Stomach (tissue), 9 donors: ENCODE data around the gene NFIL3. TPM values are rescaled to one million over a fixed set of nuclear protein-coding genes. Genes with fewer than 3 reads are reported as not detected.
A peak's percentile ranks its signal among the peaks of the same experiment; 100 is the strongest.

Experiments
- DNase-seq, 2 donors: peaks; one replicate each; pipeline versions ENCODE4 v3.0.0 to v3.0.0-alpha.2; 2013 to 2019
- H3K27ac ChIP-seq, 5 donors: fragments of 200-600 bp in 4 of 5; sonication (generic) in 4 of 5; one replicate each; pipeline ENCODE4 v1.5.1; 2013 to 2019; ENCODE audit warnings: mild to moderate bottlenecking in 1 of 5, moderate library complexity in 1 of 5
- H3K27me3 ChIP-seq, 3 donors: fragments of 200-600 bp; sonication (generic); one replicate each; pipeline ENCODE4 v1.5.1; 2017 to 2019; ENCODE audit warnings: mixed run types in 1 of 3
- H3K36me3 ChIP-seq, 4 donors: fragments of 200-600 bp; sonication (generic); 1 replicate in 3 of 4; 2 replicates in 1 of 4; pipeline ENCODE4 v1.5.1; 2016 to 2019
- H3K4me1 ChIP-seq, 4 donors: fragments of 200-600 bp; sonication (generic); one replicate each; pipeline ENCODE4 v1.5.1; 2016 to 2019
- H3K4me3 ChIP-seq, 4 donors: fragments of 200-600 bp; sonication (generic) in 3 of 4; one replicate each; pipeline ENCODE4 v1.5.1; 2016 to 2019; ENCODE audit warnings: mild to moderate bottlenecking in 1 of 4
- H3K9me3 ChIP-seq, 4 donors: fragments of 200-600 bp; sonication (generic); one replicate each; pipeline ENCODE4 v1.5.1; 2016 to 2019
- EP300 ChIP-seq: sonication (generic); formaldehyde crosslinking; IDR thresholded peaks from one replicate; pipeline ENCODE4 v1.6.1; 2017; ENCODE audit warnings: antibody characterized with exemption
- POLR2A ChIP-seq, 4 donors: fragments of 450-650 bp; IDR thresholded peaks; one replicate each; pipeline ENCODE4 v1.6.1; 2016; ENCODE audit warnings: antibody characterized with exemption in 4 of 4, control low read depth in 2 of 4, mild to moderate bottlenecking in 1 of 4, moderate library complexity in 1 of 4
- POLR2AphosphoS5 ChIP-seq, 3 donors: sonication (generic); formaldehyde crosslinking; IDR thresholded peaks; one replicate each; pipeline ENCODE4 v1.6.1; 2016; ENCODE audit warnings: antibody characterized with exemption in 3 of 3
- WGBS, 5 donors: extraction: QIAGEN DNeasy Blood & Tissue Kit in 3 of 5; methylation state at CpG; one replicate each; pipeline versions ENCODE4 v1.1.5 to v1.1.7; 2013 to 2018; 5-methylcytosine and 5-hydroxymethylcytosine counted together
- intact Hi-C: fragments of 100-400 bp; cut with DNase I; formaldehyde crosslinking; loops from one replicate; pipeline ENCODE4 v1.15.1; 2023; ENCODE audit warnings: low total_unique reads
- polyA plus RNA-seq, 3 donors: library from polyadenylated mRNA; stranded (reverse); fragments of 200-250 nt; gene quantifications; one replicate each; pipeline ENCODE4 v1.2.3, GENCODE V29; 2013
- total RNA-seq, 5 donors: library from RNA; depleted of rRNA; stranded (reverse); fragments of >200 nt; gene quantifications; one replicate each; pipeline versions ENCODE4 v1.1.0 to v1.2.3, GENCODE V29; 2014 to 2016
- TF ChIP-seq, protein P1 (sequence below), 7 experiments: fragments of 450-650 bp in 4 of 7; fragments of 200-600 bp in 3 of 7; sonication (generic) in 3 of 7; IDR thresholded peaks; one replicate each; pipeline ENCODE4 v1.5.1; 2016 to 2019; ENCODE audit warnings: antibody characterized with exemption in 7 of 7, control low read depth in 2 of 7, mild to moderate bottlenecking in 1 of 7
- donor health status: healthy with polysubstance abuse.
- donor health status: Bipolar disorder and iron deficiency.
- donor health status: healthy.

The NFIL3 gene
- total and polyA plus RNA-seq, 8 donors: 8.0 to 39.7 (median 21.2) TPM; not detected in 1

DNA sequence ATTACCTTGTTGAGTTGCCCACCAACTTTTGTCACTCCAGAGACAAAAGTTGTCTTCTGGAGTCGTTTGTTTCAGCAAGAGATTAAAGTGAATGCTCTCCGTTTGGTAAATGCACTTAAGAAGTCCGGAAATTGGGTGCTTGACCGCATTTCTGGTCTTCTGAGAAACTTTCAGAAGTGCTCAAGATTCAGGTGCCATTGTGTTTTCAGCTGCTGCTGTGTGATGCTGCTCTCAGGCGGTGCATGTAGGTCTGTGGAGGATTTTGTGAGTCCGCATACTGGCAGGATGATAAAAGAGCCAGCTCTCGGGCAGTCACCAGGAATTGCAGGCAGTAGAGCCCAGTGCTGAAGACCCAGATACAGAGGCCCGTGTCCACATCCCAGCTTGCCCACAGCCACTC is 5.9 kb upstream of the NFIL3 start:
- H3K27ac ChIP-seq: peak overlapping the region in 2 of 5 donors; percentile 44 to 59
- H3K36me3 ChIP-seq: no peaks in the 10 kb centered on the region
- H3K4me3 ChIP-seq: no peak overlapping the region
- TF ChIP-seq, protein P1, sequence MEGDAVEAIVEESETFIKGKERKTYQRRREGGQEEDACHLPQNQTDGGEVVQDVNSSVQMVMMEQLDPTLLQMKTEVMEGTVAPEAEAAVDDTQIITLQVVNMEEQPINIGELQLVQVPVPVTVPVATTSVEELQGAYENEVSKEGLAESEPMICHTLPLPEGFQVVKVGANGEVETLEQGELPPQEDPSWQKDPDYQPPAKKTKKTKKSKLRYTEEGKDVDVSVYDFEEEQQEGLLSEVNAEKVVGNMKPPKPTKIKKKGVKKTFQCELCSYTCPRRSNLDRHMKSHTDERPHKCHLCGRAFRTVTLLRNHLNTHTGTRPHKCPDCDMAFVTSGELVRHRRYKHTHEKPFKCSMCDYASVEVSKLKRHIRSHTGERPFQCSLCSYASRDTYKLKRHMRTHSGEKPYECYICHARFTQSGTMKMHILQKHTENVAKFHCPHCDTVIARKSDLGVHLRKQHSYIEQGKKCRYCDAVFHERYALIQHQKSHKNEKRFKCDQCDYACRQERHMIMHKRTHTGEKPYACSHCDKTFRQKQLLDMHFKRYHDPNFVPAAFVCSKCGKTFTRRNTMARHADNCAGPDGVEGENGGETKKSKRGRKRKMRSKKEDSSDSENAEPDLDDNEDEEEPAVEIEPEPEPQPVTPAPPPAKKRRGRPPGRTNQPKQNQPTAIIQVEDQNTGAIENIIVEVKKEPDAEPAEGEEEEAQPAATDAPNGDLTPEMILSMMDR (IDR thresholded peaks at IDR 0.05): no peak
- TF ChIP-seq POLR2AphosphoS5 (IDR thresholded peaks at IDR 0.05): no peak
- TF ChIP-seq POLR2A (IDR thresholded peaks at IDR 0.05): no peak
- no peak for TF ChIP-seq EP300
- H3K4me1 ChIP-seq: peaks cover 5 to 50% (median 13%) of the 10 kb centered on the region in 4 donors
- intact Hi-C loops: loop anchor here (5.0 kb wide), 1 partner anchor 392 kb away; no protein-coding TSS in a partner anchor
- H3K27me3 ChIP-seq: no peaks in the 10 kb centered on the region
- 82 to 90% (median 85%) methylated on average over 8 of the region's 8 CpGs for WGBS, 5 donors
- H3K9me3 ChIP-seq: no peaks in the 10 kb centered on the region
- DNase-seq: no peak

DNA sequence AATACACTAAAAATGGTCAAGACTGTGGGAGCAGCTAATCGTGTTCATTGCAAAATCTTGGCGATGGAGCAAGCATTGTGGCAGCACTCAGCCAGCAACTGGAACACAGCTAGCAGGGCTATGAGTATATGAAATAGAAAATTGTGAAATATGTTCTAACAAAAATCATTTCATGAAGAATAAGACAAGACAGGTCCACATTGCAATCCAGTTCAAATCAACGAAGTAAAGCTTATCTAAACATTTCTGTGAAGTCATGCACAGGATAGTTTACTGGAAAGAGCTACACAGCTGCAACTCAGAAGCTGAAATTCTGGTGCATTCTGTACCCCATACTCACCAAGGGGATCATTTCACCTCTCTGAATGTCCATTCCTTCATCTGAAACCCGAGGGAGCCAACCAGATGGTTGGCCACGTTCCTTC is 5.3 kb upstream of the NFIL3 start:
- no peaks in the 10 kb centered on the region for H3K9me3 ChIP-seq
- H3K27me3 ChIP-seq: no peaks in the 10 kb centered on the region
- no peak for DNase-seq
- H3K27ac ChIP-seq: peak overlapping the region in 4 of 5 donors; percentile 30 to 70 (median 55)
- 50 to 64% (median 59%) methylated on average over 5 of the region's 5 CpGs for WGBS, 5 donors
- TF ChIP-seq EP300 (peak; percentile 20), POLR2AphosphoS5 (IDR thresholded peaks at IDR 0.05) (peak in 2 of 3 donors; percentile 19 to 62), POLR2A (IDR thresholded peaks at IDR 0.05) (no peak)
- no peak overlapping the region for H3K4me3 ChIP-seq
- no peaks in the 10 kb centered on the region for H3K36me3 ChIP-seq
- peaks cover 6 to 53% (median 13%) of the 10 kb centered on the region in 4 donors for H3K4me1 ChIP-seq
- intact Hi-C loops: loop anchor here (5.0 kb wide), 1 partner anchor 392 kb away; no protein-coding TSS in a partner anchor

DNA sequence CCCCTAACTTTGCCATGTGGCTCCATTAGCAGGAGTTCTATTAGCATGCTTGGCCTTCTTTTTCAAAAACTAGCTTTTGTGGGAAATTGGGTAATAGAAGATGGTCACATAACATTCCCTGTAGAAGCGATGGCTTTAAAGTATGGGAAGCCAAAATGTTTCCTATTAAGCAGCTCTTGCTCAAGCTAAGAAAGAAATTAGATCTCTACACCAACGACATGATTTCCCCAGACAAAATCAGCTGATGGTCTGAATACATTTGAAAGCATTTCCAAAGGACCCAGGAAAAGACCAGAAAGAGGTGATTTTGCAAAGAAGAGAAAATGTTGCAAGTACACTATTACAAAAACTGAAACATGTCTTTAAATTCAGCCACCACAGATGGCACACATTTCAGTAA is 4.8 kb upstream of the NFIL3 start:
- Histone ChIP-seq H3K4me1 (peaks cover 6 to 52% (median 12%) of the 10 kb centered on the region in 4 donors), H3K9me3 (no peaks in the 10 kb centered on the region), H3K27ac (peak overlapping the region in 4 of 5 donors; percentile 30 to 70 (median 55)), H3K36me3 (no peaks in the 10 kb centered on the region), H3K27me3 (no peaks in the 10 kb centered on the region), H3K4me3 (no peak overlapping the region)
- intact Hi-C loops: loop anchor here (5.0 kb wide), 1 partner anchor 391 kb away; no protein-coding TSS in a partner anchor
- TF ChIP-seq POLR2AphosphoS5 (IDR thresholded peaks at IDR 0.05): no peak
- TF ChIP-seq, protein P1 (IDR thresholded peaks at IDR 0.05): no peak
- no peak for TF ChIP-seq EP300
- TF ChIP-seq POLR2A (IDR thresholded peaks at IDR 0.05): no peak
- 58 to 80% (median 70%) methylated on average over 2 of the region's 2 CpGs for WGBS, 5 donors
- no peak for DNase-seq

DNA sequence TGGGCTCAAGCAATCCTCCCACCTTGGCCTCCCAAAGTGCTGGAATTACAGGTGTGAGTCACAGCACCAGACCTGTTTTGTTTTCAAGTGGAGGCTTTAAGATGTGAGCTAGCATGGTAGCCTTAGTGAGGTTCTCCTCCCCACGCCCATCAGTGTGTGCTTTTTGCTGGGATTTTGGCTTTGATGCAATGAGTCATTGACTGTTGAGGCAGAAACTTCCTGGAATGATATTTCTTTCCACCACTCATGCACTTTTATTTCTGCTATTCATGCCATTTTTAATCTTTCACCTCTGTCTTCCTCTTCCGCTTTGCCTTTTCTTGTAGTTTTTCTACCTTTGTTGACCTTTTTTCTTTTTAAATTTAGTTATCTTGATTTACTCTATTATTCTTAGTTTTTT is 4.2 kb upstream of the NFIL3 start:
- WGBS, 5 donors: 55 to 71% (median 60%) methylated on average over 2 of the region's 2 CpGs
- peak in 1 of 2 donors; percentile 48 for DNase-seq
- H3K4me1 ChIP-seq: peaks cover 6 to 46% (median 10%) of the 10 kb centered on the region in 4 donors
- no peak overlapping the region for H3K4me3 ChIP-seq
- H3K27me3 ChIP-seq: no peaks in the 10 kb centered on the region
- no peak for TF ChIP-seq EP300
- TF ChIP-seq, protein P1 (IDR thresholded peaks at IDR 0.05): no peak
- TF ChIP-seq POLR2AphosphoS5 (IDR thresholded peaks at IDR 0.05): peak in 2 of 3 donors; percentile 46 to 77
- TF ChIP-seq POLR2A (IDR thresholded peaks at IDR 0.05): no peak
- intact Hi-C loops: loop anchor here (5.0 kb wide), 1 partner anchor 391 kb away; no protein-coding TSS in a partner anchor
- H3K9me3 ChIP-seq: no peaks in the 10 kb centered on the region
- peak overlapping the region in 4 of 5 donors; percentile 30 to 70 (median 55) for H3K27ac ChIP-seq
- H3K36me3 ChIP-seq: no peaks in the 10 kb centered on the region
